GM18499 (cell line): ENCODE results near the gene TRAPPC6A.
A peak's percentile ranks its signal among the peaks of the same experiment; 100 is the strongest.

Experiments
- ATAC-seq: cut with Tn5 transposase; IDR thresholded peaks from one replicate; pipeline ENCODE4 v1.9.1; 2021; ENCODE audit warnings: moderate number of reproducible peaks; ENCODE audit not compliant: insufficient read depth, unreplicated experiment

The TRAPPC6A gene

GRCh38 chr19:45187421-45188100 lies 9.5 kb upstream of the TRAPPC6A start:
- ATAC-seq, result no peak

GRCh38 chr19:45186509-45187334 lies 8.7 kb upstream of the TRAPPC6A start:
- ATAC-seq, result no peak

GRCh38 chr19:45184115-45184514 lies 6.1 kb upstream of the TRAPPC6A start:
- no peak for ATAC-seq

GRCh38 chr19:45182758-45183157 lies 4.7 kb upstream of the TRAPPC6A start:
- no peak for ATAC-seq

GRCh38 chr19:45180936-45181335 lies 2.9 kb upstream of the TRAPPC6A start:
- ATAC-seq, result no peak

GRCh38 chr19:45179892-45180370 lies 1.9 kb upstream of the TRAPPC6A start:
- no peak for ATAC-seq

- ATAC-seq, result no peak
Observed at GRCh38 chr19:45179072-45179891, 1.2 kb upstream of the TRAPPC6A start.

- peak; percentile 59 for ATAC-seq
Observed at GRCh38 chr19:45178262-45179071, 430 bp upstream of the TRAPPC6A start, which contains the start of gene BLOC1S3. Gene BLOC1S3, plus strand, starts transcription at chr19:45178784. Its CDS starts 513 bp downstream, at chr19:45179297.

- no peak for ATAC-seq
Observed at GRCh38 chr19:45175515-45176345, 2.3 kb downstream of the TRAPPC6A start.

GRCh38 chr19:45173816-45174215 lies 4.2 kb downstream of the TRAPPC6A start:
- ATAC-seq, result no peak

- no peak for ATAC-seq
Observed at GRCh38 chr19:45172611-45173208, 5.3 kb downstream of the TRAPPC6A start.

- ATAC-seq, result no peak
Observed at GRCh38 chr19:45172173-45172572, 5.9 kb downstream of the TRAPPC6A start.

GRCh38 chr19:45171211-45171623 lies 6.8 kb downstream of the TRAPPC6A start:
- ATAC-seq, result no peak

- no peak for ATAC-seq
Observed at GRCh38 chr19:45170146-45171106, 7.6 kb downstream of the TRAPPC6A start.

GRCh38 chr19:45169602-45170001 lies 8.4 kb downstream of the TRAPPC6A start:
- ATAC-seq, result no peak

GRCh38 chr19:45168767-45169351 lies 9.2 kb downstream of the TRAPPC6A start:
- no peak for ATAC-seq

- ATAC-seq, result no peak
Observed at GRCh38 chr19:45166723-45167252, 11.2 kb downstream of the TRAPPC6A start.
